ENCODE data around the gene TBC1D22A. TPM values are rescaled to one million over a fixed set of nuclear protein-coding genes. Genes with fewer than 3 reads are reported as not detected.

Gene TBC1D22A
- total and polyA plus RNA-seq, 11 donors: 9.4 to 30.7 (median 18.6) TPM

- TF ChIP-seq CTCF (IDR thresholded peaks at IDR 0.05): no peak
- TF ChIP-seq POLR2A (IDR thresholded peaks at IDR 0.05): no peak
- Histone ChIP-seq H3K4me3 (no peak overlapping the region), H3K9me3 (no peaks in the 10 kb centered on the region), H3K4me1 (no peaks in the 10 kb centered on the region), H3K27ac (no peak overlapping the region), H3K27me3 (no peaks in the 10 kb centered on the region), H3K36me3 (peaks cover 0 to 18% (median 0%) of the 10 kb centered on the region in 9 donors)
- ATAC-seq (peak in 1 of 4 donors; percentile 8), DNase-seq (peak in 1 of 5 donors; percentile 42)
- intact Hi-C loops (cut with DNase I): no loop called here
- 76 to 91% (median 86%) methylated on average over 10 to 14 of the region's 14 CpGs for WGBS, 4 donors
Measured at GRCh38 chr22:47053013-47053725, 290.7 kb downstream of the TBC1D22A start.

GRCh38 chr22:47053726-47054141 lies 291.3 kb downstream of the TBC1D22A start:
- WGBS, 4 donors: 85 to 96% (median 93%) methylated on average over 12 of the region's 12 CpGs
- Histone ChIP-seq H3K36me3 (peaks cover 0 to 19% (median 0%) of the 10 kb centered on the region in 9 donors), H3K27me3 (no peaks in the 10 kb centered on the region), H3K27ac (no peak overlapping the region), H3K4me1 (no peaks in the 10 kb centered on the region), H3K9me3 (no peaks in the 10 kb centered on the region), H3K4me3 (no peak overlapping the region)
- ATAC-seq: no peak
- intact Hi-C loops (cut with DNase I): no loop called here
- no peak for DNase-seq
- TF ChIP-seq CTCF (IDR thresholded peaks at IDR 0.05) (no peak), POLR2A (IDR thresholded peaks at IDR 0.05) (no peak)

- no peak overlapping the region for H3K4me3 ChIP-seq
- DNase-seq (no peak), ATAC-seq (no peak)
- intact Hi-C loops (cut with DNase I): no loop called here
- TF ChIP-seq CTCF (IDR thresholded peaks at IDR 0.05) (no peak), POLR2A (IDR thresholded peaks at IDR 0.05) (no peak)
- H3K27ac ChIP-seq: no peak overlapping the region
- no peaks in the 10 kb centered on the region for H3K9me3 ChIP-seq
- H3K4me1 ChIP-seq: no peaks in the 10 kb centered on the region
- peaks cover 0 to 25% (median 0%) of the 10 kb centered on the region in 9 donors for H3K36me3 ChIP-seq
- H3K27me3 ChIP-seq: no peaks in the 10 kb centered on the region
- 96 to 98% (median 97%) methylated on average over 27 to 28 of the region's 28 CpGs for WGBS, 4 donors
Measured at GRCh38 chr22:47054231-47055072, 292.0 kb downstream of the TBC1D22A start.

GRCh38 chr22:47055073-47055355 lies 292.6 kb downstream of the TBC1D22A start:
- no peak for TF ChIP-seq POLR2A (IDR thresholded peaks at IDR 0.05)
- TF ChIP-seq CTCF (IDR thresholded peaks at IDR 0.05): no peak
- ATAC-seq (no peak), DNase-seq (no peak)
- Histone ChIP-seq H3K36me3 (peaks cover 0 to 25% (median 0%) of the 10 kb centered on the region in 9 donors), H3K4me1 (no peaks in the 10 kb centered on the region), H3K9me3 (no peaks in the 10 kb centered on the region), H3K4me3 (no peak overlapping the region), H3K27me3 (no peaks in the 10 kb centered on the region), H3K27ac (no peak overlapping the region)
- 95 to 100% (median 96%) methylated on average over 5 of the region's 5 CpGs for WGBS, 4 donors
- intact Hi-C loops (cut with DNase I): no loop called here

All from heart left ventricle (tissue), 16 donors.